BLaER1 treated with 17β-estradiol and CSF1 and Interleukin-3, amounts not matched to agents 10 nM and 100 nM (cell line): Measurements from ENCODE around the gene GMFB.

ENCODE experiments used
- H3K27ac ChIP-seq, 11 experiments: shearing (Covaris generic); formaldehyde crosslinking; 2 replicates each; pipeline ENCODE4 v1.8.1; 2022
- H3K27me3 ChIP-seq, 11 experiments: shearing (Covaris generic); formaldehyde crosslinking; 2 replicates each; pipeline ENCODE4 v1.8.1; 2022
- H3K36me3 ChIP-seq, 11 experiments: shearing (Covaris generic); formaldehyde crosslinking; 2 replicates each; pipeline ENCODE4 v1.8.1; 2022
- H3K4me1 ChIP-seq, 10 experiments: shearing (Covaris generic); formaldehyde crosslinking; 2 replicates each; pipeline ENCODE4 v1.8.1; 2022
- H3K4me2 ChIP-seq, 11 experiments: shearing (Covaris generic); formaldehyde crosslinking; 2 replicates each; pipeline ENCODE4 v1.8.1; 2022
- H3K4me3 ChIP-seq, 10 experiments: shearing (Covaris generic); formaldehyde crosslinking; 2 replicates each; pipeline ENCODE4 v1.8.1; 2022
- H3K9ac ChIP-seq, 11 experiments: shearing (Covaris generic); formaldehyde crosslinking; 2 replicates each; pipeline ENCODE4 v1.8.1; 2022
- H3K9me3 ChIP-seq, 11 experiments: shearing (Covaris generic); formaldehyde crosslinking; replicated peaks in 1 of 11; 2 replicates each; pipeline ENCODE4 v1.8.1; 2022
- H4K20me1 ChIP-seq, 11 experiments: shearing (Covaris generic); formaldehyde crosslinking; 2 replicates each; pipeline ENCODE4 v1.8.1; 2022
- Cebpa-rat ChIP-seq, 11 experiments: shearing (Covaris generic); IDR thresholded peaks; 2 replicates each; pipeline ENCODE4 v1.8.1; 2022

The GMFB gene

GRCh38 chr14:54478636-54479215 is 10.1 kb downstream of the GMFB start:
- Histone ChIP-seq H3K36me3 (peaks cover 75 to 100% (median 95%) of the 10 kb centered on the region in 11 experiments), H3K4me3 (no peak overlapping the region), H3K9ac (peak overlapping the region in 1 of 11 experiments; percentile 37; a peak in 1 of 22 replicates)

GRCh38 chr14:54475911-54476310 is 12.9 kb downstream of the GMFB start:
- Histone ChIP-seq H3K27ac (no peak overlapping the region), H3K36me3 (peaks cover 62 to 100% (median 88%) of the 10 kb centered on the region in 11 experiments; a peak in 21 of 22 replicates)

More at GRCh38 chr14:54478636-54479215, 10.1 kb downstream of the GMFB start:
- TF ChIP-seq Cebpa-rat (IDR thresholded peaks at IDR 0.05): no peak
- Histone ChIP-seq H3K4me1 (peaks cover 8 to 43% (median 9%) of the 10 kb centered on the region in 10 experiments), H3K9me3 (no peaks in the 10 kb centered on the region), H3K27ac (no peak overlapping the region), H3K4me2 (no peak overlapping the region), H4K20me1 (peaks cover 0 to 89% (median 26%) of the 10 kb centered on the region in 11 experiments; a peak in 15 of 22 replicates), H3K27me3 (no peaks in the 10 kb centered on the region)

GRCh38 chr14:54475187-54475899 is 13.4 kb downstream of the GMFB start:
- TF ChIP-seq Cebpa-rat (IDR thresholded peaks at IDR 0.05): no peak

More at GRCh38 chr14:54475911-54476310, 12.9 kb downstream of the GMFB start:
- Histone ChIP-seq H3K4me3 (no peak overlapping the region), H3K4me2 (no peak overlapping the region), H3K27me3 (no peaks in the 10 kb centered on the region), H3K9ac (no peak overlapping the region), H3K9me3 (no peaks in the 10 kb centered on the region), H3K4me1 (peaks cover 0 to 16% (median 0%) of the 10 kb centered on the region in 10 experiments; a peak in 5 of 20 replicates), H4K20me1 (peaks cover 0 to 66% (median 5%) of the 10 kb centered on the region in 11 experiments; a peak in 10 of 22 replicates)
- no peak for TF ChIP-seq Cebpa-rat (IDR thresholded peaks at IDR 0.05)

GRCh38 chr14:54474232-54474793 is 14.5 kb downstream of the GMFB start:
- no peaks in the 10 kb centered on the region for H3K27me3 ChIP-seq
- no peak overlapping the region for H3K27ac ChIP-seq
- no peak for TF ChIP-seq Cebpa-rat (IDR thresholded peaks at IDR 0.05)
- H4K20me1 ChIP-seq: peaks cover 0 to 50% (median under 1%) of the 10 kb centered on the region in 11 experiments; a peak in 5 of 22 replicates
- H3K9ac ChIP-seq: no peak overlapping the region
- peaks cover 47 to 99% (median 73%) of the 10 kb centered on the region in 11 experiments; a peak in 21 of 22 replicates for H3K36me3 ChIP-seq
- H3K4me2 ChIP-seq: no peak overlapping the region
- 0 out of 22 replicates have a peak, but pooled peaks cover 0 to 5% (median 0%) of the 10 kb centered on the region in 11 experiments for H3K9me3 ChIP-seq
- peaks cover 0 to 7% (median 0%) of the 10 kb centered on the region in 10 experiments; a peak in 1 of 20 replicates for H3K4me1 ChIP-seq
- H3K4me3 ChIP-seq: no peak overlapping the region

More at GRCh38 chr14:54475187-54475899, 13.4 kb downstream of the GMFB start:
- Histone ChIP-seq H3K9me3 (no peaks in the 10 kb centered on the region), H3K27me3 (no peaks in the 10 kb centered on the region), H3K36me3 (peaks cover 57 to 100% (median 82%) of the 10 kb centered on the region in 11 experiments; a peak in 21 of 22 replicates), H3K4me2 (no peak overlapping the region), H3K4me1 (peaks cover 0 to 10% (median 0%) of the 10 kb centered on the region in 10 experiments; a peak in 1 of 20 replicates), H4K20me1 (peaks cover 0 to 60% (median 4%) of the 10 kb centered on the region in 11 experiments; a peak in 7 of 22 replicates), H3K9ac (no peak overlapping the region), H3K4me3 (no peak overlapping the region), H3K27ac (no peak overlapping the region)

GRCh38 chr14:54472315-54472714 is 16.5 kb downstream of the GMFB start:
- no peak overlapping the region for H3K9ac ChIP-seq
- H3K9me3 ChIP-seq: peaks cover 12 to 25% (median 12%) of the 10 kb centered on the region in 11 experiments
- no peaks in the 10 kb centered on the region for H3K4me1 ChIP-seq
- peaks cover 0 to 32% (median 0%) of the 10 kb centered on the region in 11 experiments; a peak in 4 of 22 replicates for H4K20me1 ChIP-seq
- H3K4me3 ChIP-seq: no peak overlapping the region
- H3K27ac ChIP-seq: no peak overlapping the region
- TF ChIP-seq Cebpa-rat (IDR thresholded peaks at IDR 0.05): no peak
- no peaks in the 10 kb centered on the region for H3K27me3 ChIP-seq
- no peak overlapping the region for H3K4me2 ChIP-seq
- H3K36me3 ChIP-seq: peaks cover 32 to 99% (median 54%) of the 10 kb centered on the region in 11 experiments; a peak in 21 of 22 replicates

- no peak for TF ChIP-seq Cebpa-rat (IDR thresholded peaks at IDR 0.05)
- H3K4me3 ChIP-seq: no peak overlapping the region
- H3K27me3 ChIP-seq: no peaks in the 10 kb centered on the region
- peaks cover 31 to 97% (median 52%) of the 10 kb centered on the region in 11 experiments; a peak in 21 of 22 replicates for H3K36me3 ChIP-seq
- H3K9ac ChIP-seq: no peak overlapping the region
- H3K9me3 ChIP-seq: peaks cover 17 to 30% (median 19%) of the 10 kb centered on the region in 11 experiments
- H3K4me2 ChIP-seq: no peak overlapping the region
- peaks cover 0 to 30% (median 0%) of the 10 kb centered on the region in 11 experiments; a peak in 4 of 22 replicates for H4K20me1 ChIP-seq
- no peak overlapping the region for H3K27ac ChIP-seq
- no peaks in the 10 kb centered on the region for H3K4me1 ChIP-seq
Observed at GRCh38 chr14:54471641-54472040, 17.1 kb downstream of the GMFB start.

- H3K4me1 ChIP-seq: peaks cover 0 to 3% (median 0%) of the 10 kb centered on the region in 10 experiments; a peak in 1 of 20 replicates
- peaks cover 23 to 87% (median 42%) of the 10 kb centered on the region in 11 experiments; a peak in 21 of 22 replicates for H3K36me3 ChIP-seq
- H3K9me3 ChIP-seq: peaks cover 17 to 30% (median 19%) of the 10 kb centered on the region in 11 experiments
- H3K9ac ChIP-seq: no peak overlapping the region
- no peak overlapping the region for H3K4me3 ChIP-seq
- H4K20me1 ChIP-seq: peaks cover 0 to 21% (median 0%) of the 10 kb centered on the region in 11 experiments; a peak in 4 of 22 replicates
- H3K27me3 ChIP-seq: no peaks in the 10 kb centered on the region
- H3K27ac ChIP-seq: no peak overlapping the region
- no peak for TF ChIP-seq Cebpa-rat (IDR thresholded peaks at IDR 0.05)
- H3K4me2 ChIP-seq: no peak overlapping the region
Observed at GRCh38 chr14:54470701-54471100, 18.1 kb downstream of the GMFB start.

- H3K4me3 ChIP-seq: no peak overlapping the region
- peaks cover 0 to 4% (median 0%) of the 10 kb centered on the region in 10 experiments; a peak in 1 of 20 replicates for H3K4me1 ChIP-seq
- H3K27me3 ChIP-seq: no peaks in the 10 kb centered on the region
- peaks cover 17 to 30% (median 19%) of the 10 kb centered on the region in 11 experiments for H3K9me3 ChIP-seq
- no peak overlapping the region for H3K4me2 ChIP-seq
- H3K36me3 ChIP-seq: peaks cover 0 to 53% (median 11%) of the 10 kb centered on the region in 11 experiments; a peak in 15 of 22 replicates
- H4K20me1 ChIP-seq: no peaks in the 10 kb centered on the region
- H3K27ac ChIP-seq: no peak overlapping the region
- H3K9ac ChIP-seq: no peak overlapping the region
- no peak for TF ChIP-seq Cebpa-rat (IDR thresholded peaks at IDR 0.05)
Observed at GRCh38 chr14:54467280-54467679, 21.5 kb downstream of the GMFB start.
